K562 (cell line): ENCODE measurements around the gene NRF1. TPM values are rescaled to one million over a fixed set of nuclear protein-coding genes. Genes with fewer than 3 reads are reported as not detected.

Experiments used
- HBP1 ChIP-seq: fragments of 450-650 bp; formaldehyde crosslinking; IDR thresholded peaks from 2 replicates; pipeline ENCODE4 v1.4.0; 2022; ENCODE audit warnings: missing genetic modification characterization
- RB1 ChIP-seq: fragments of 450-650 bp; IDR thresholded peaks from 2 replicates; pipeline ENCODE4 v1.6.1; 2017; ENCODE audit warnings: low read depth, mild to moderate bottlenecking
- TCF7L2 ChIP-seq: fragments of 150-350 bp; IDR thresholded peaks from 2 replicates; pipeline ENCODE4 v1.6.1; 2016; ENCODE audit warnings: low read depth, mild to moderate bottlenecking, low read length, moderate library complexity
- XRCC3 ChIP-seq: fragments of 450-650 bp; IDR thresholded peaks from 2 replicates; pipeline ENCODE4 v1.6.1; 2017; ENCODE audit warnings: mild to moderate bottlenecking, moderate library complexity
- polyA plus RNA-seq, 8 experiments: library from polyadenylated mRNA; depleted of rRNA in 4 of 8; stranded (reverse) in 5 of 8; unstranded in 3 of 8; fragments of >200 nt; fragmentation: Nextera tagmentation in 2 of 8; fragmentation: Illumina TruSeq in 1 of 8; extraction: Ambion mirVana in 2 of 8; extraction: Trizol in 1 of 8; gene quantifications; 2 replicates each; pipeline versions ENCODE4 v1.2.1 to v1.2.3, GENCODE V29; 2011 to 2014; ENCODE audit warnings: inconsistent platforms in 1 of 8, missing spikeins in 1 of 8
- total RNA-seq, 7 experiments: library from RNA; depleted of rRNA in 6 of 7; stranded (reverse); fragments of >200 nt in 6 of 7; fragmentation: Illumina TruSeq in 2 of 7; extraction: Trizol in 2 of 7; gene quantifications; 2 replicates each; pipeline versions ENCODE4 v1.2.1 to v1.2.3, GENCODE V29; 2011 to 2021; ENCODE audit warnings: low replicate concordance in 1 of 7
- TF ChIP-seq, protein P1 (sequence below), 2 experiments: fragments of 450-650 bp in 1 of 2; sonication (generic) in 1 of 2; formaldehyde crosslinking in 1 of 2; IDR thresholded peaks; 2 replicates each; pipeline versions ENCODE4 v1.7.1 to v1.9.0; 2016 to 2022; ENCODE audit warnings: inconsistent platforms in 1 of 2, mild to moderate bottlenecking in 1 of 2, missing genetic modification reagents in 1 of 2
- TF ChIP-seq, protein P2 (sequence below), 2 experiments: fragments of 450-650 bp; formaldehyde crosslinking in 1 of 2; IDR thresholded peaks; 2 replicates each; pipeline versions ENCODE4 v1.4.0 to v1.6.1; 2014 to 2020; ENCODE audit warnings: mild to moderate bottlenecking in 2 of 2, borderline replicate concordance in 1 of 2, low read depth in 1 of 2

The NRF1 gene
- total and polyA plus RNA-seq, 9 of the 15 experiments (the other 6 are each of a cell fraction or from before 2014, with no cell fraction given), result 8.6 to 28.8 (median 20.3) TPM

GRCh38 chr7:129611246-129612111, at the start of gene NRF1 (continued):
- TF ChIP-seq HBP1 (CRISPR knock-in tag) (no peak), RB1 (peak; percentile 98), TCF7L2 (no peak), XRCC3 (no peak)
- TF ChIP-seq, protein P1, sequence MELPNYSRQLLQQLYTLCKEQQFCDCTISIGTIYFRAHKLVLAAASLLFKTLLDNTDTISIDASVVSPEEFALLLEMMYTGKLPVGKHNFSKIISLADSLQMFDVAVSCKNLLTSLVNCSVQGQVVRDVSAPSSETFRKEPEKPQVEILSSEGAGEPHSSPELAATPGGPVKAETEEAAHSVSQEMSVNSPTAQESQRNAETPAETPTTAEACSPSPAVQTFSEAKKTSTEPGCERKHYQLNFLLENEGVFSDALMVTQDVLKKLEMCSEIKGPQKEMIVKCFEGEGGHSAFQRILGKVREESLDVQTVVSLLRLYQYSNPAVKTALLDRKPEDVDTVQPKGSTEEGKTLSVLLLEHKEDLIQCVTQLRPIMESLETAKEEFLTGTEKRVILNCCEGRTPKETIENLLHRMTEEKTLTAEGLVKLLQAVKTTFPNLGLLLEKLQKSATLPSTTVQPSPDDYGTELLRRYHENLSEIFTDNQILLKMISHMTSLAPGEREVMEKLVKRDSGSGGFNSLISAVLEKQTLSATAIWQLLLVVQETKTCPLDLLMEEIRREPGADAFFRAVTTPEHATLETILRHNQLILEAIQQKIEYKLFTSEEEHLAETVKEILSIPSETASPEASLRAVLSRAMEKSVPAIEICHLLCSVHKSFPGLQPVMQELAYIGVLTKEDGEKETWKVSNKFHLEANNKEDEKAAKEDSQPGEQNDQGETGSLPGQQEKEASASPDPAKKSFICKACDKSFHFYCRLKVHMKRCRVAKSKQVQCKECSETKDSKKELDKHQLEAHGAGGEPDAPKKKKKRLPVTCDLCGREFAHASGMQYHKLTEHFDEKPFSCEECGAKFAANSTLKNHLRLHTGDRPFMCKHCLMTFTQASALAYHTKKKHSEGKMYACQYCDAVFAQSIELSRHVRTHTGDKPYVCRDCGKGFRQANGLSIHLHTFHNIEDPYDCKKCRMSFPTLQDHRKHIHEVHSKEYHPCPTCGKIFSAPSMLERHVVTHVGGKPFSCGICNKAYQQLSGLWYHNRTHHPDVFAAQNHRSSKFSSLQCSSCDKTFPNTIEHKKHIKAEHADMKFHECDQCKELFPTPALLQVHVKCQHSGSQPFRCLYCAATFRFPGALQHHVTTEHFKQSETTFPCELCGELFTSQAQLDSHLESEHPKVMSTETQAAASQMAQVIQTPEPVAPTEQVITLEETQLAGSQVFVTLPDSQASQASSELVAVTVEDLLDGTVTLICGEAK (IDR thresholded peaks at IDR 0.05), result peak; percentile 75
- TF ChIP-seq, protein P1 (CRISPR knock-in tag; IDR thresholded peaks at IDR 0.05), result peak; percentile 22; the same call in 1 of the 2 replicates
- TF ChIP-seq, protein P2, sequence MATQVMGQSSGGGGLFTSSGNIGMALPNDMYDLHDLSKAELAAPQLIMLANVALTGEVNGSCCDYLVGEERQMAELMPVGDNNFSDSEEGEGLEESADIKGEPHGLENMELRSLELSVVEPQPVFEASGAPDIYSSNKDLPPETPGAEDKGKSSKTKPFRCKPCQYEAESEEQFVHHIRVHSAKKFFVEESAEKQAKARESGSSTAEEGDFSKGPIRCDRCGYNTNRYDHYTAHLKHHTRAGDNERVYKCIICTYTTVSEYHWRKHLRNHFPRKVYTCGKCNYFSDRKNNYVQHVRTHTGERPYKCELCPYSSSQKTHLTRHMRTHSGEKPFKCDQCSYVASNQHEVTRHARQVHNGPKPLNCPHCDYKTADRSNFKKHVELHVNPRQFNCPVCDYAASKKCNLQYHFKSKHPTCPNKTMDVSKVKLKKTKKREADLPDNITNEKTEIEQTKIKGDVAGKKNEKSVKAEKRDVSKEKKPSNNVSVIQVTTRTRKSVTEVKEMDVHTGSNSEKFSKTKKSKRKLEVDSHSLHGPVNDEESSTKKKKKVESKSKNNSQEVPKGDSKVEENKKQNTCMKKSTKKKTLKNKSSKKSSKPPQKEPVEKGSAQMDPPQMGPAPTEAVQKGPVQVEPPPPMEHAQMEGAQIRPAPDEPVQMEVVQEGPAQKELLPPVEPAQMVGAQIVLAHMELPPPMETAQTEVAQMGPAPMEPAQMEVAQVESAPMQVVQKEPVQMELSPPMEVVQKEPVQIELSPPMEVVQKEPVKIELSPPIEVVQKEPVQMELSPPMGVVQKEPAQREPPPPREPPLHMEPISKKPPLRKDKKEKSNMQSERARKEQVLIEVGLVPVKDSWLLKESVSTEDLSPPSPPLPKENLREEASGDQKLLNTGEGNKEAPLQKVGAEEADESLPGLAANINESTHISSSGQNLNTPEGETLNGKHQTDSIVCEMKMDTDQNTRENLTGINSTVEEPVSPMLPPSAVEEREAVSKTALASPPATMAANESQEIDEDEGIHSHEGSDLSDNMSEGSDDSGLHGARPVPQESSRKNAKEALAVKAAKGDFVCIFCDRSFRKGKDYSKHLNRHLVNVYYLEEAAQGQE (IDR thresholded peaks at IDR 0.05; ENCODE audit: borderline replicate concordance), result peak; percentile 17; the same call in 1 of the 2 replicates
- TF ChIP-seq, protein P2 (CRISPR knock-in tag; IDR thresholded peaks at IDR 0.05; ENCODE audit: low read depth), result peak; percentile 81
